GM18858 (cell line): ENCODE results near the gene DSG4.

Source experiments
- ATAC-seq: cut with Tn5 transposase; IDR thresholded peaks from one replicate; pipeline ENCODE4 v1.9.1; 2021; ENCODE audit not compliant: unreplicated experiment

Gene DSG4

DNA sequence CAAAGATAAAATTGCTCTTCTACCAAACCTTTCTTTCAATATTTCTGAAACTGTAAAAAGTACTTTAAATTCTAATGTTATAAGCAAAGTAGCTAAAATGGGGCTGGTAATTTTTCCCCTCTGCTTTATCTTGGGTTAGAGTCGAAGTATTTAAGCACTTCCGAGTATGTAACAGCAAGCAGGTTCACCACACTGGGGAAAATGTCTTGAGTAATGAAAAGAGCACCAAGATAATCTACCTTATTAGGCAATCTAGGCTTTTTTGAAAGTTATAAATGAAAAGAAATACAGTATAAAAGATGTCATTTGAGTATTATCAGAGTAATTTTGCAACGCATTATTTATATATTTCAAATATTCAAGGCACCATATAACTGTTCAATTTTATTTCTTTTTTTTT lies 70.3 kb downstream of the DSG4 start:
- no peak for ATAC-seq

DNA sequence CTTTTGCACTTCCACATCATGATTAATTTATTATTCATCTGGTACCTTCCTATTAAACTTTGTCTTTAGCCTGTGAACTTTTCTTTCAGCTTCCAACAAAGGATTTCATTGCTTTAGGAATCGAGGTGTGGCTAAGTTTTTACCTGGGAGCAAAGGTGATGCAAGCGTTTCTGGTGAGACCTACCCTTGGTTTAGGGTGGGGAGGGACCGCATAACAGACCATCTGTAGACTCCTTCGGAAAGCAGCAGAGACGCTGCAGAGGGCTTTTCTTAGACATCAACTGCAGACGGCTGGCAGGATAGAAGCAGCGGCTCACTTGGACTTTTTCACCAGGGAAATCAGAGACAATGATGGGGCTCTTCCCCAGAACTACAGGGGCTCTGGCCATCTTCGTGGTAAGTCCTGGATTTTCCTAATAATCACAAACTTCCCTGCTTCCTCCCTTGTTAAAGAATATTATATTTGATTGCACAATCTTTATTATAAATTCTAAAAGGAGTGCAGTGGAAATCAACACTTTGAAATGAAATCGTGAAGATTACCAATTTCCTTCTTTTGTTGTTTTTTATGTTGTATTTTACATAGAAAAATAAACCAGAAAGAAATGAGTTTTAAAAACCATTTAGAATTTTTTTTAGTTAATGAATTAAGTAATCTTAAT lies 71.1 kb downstream of the DSG4 start, which contains the start of gene DSG3:
Gene DSG3 (plus strand): TSS at position 212 of the 662 bp plus-strand sequence. CDS start 137 bp downstream, at position 349.
- ATAC-seq = no peak

DNA sequence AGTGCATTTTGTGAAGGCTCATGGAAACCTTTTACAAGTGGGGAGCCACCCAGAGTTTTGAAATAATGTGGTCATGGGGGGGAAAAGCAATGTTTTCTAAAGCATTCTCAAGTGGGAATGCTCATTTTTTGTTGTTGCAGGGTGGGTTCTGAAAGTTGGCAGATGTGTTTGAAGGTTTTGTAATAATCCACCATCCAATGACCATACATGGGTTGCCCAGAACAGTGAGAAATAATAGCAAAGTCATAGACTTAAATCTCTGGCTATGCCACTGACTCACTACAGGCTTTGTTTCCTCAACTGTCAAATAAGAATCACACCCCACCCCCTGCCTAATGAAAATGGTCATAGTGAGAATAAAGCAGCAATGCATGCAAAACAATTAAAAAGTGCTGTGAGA lies 73.8 kb downstream of the DSG4 start:
- no peak for ATAC-seq

DNA sequence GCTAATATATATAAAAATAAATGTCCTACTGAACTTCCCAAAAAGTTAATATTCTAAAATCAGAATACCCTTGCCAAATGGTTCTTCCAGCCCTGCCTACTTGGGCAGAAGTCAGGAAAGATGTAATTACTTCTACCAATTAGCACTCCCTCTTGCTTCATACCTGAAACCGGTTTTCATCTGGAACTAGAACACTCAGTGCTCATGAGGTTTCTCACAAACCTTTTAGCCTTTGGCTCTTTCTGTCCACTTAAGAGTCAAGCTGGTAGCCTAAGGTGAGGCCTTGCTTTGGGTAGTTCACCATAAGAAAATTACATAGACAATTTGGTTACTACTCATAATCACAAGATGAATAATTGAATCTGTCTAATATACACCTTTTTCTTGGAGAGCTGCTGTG lies 75.0 kb downstream of the DSG4 start:
- ATAC-seq = no peak

DNA sequence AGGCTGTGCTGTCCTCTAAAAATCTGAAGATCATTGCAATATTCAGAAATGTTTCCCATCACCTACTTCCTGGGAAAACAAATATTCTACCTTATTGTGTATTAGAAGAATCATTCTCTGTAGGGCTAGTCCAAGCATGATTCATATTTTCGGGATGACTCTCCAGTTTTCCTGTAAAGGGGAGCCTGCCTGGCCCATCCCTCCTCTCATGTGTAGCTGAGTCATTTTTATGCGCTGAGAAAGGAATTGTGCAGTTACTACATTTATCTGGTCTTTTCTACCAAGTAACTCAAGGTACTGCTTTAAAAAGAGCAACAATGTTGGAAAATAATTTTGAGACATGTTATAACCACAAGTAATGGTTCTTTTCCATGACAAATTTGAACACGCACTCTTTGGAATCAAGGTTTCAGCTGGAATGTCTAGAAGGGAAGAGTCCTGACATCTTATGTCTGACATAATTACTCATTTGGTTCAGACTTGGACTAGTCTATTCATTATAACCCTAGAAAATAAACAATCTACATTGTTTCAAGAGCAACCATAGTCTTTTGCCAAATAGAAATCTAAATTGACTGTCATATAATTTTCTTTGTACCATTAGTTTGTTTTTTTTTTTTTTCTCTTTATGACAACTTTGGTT lies 77.6 kb downstream of the DSG4 start:
- no peak for ATAC-seq
